HUES48 (cell line): Measurements from ENCODE around the gene DCUN1D2.

Experiments used
- H3K27ac ChIP-seq: one replicate; pipeline ENCODE4 v1.7.0; 2013; ENCODE audit warnings: low read depth, low read length, inconsistent platforms
- H3K27me3 ChIP-seq: 2 replicates; pipeline ENCODE4 v1.6.1; 2013; ENCODE audit warnings: mild to moderate bottlenecking, low read length; ENCODE audit not compliant: control insufficient read depth, insufficient read depth
- H3K36me3 ChIP-seq: 2 replicates; pipeline ENCODE4 v1.6.1; 2013; ENCODE audit warnings: low read length; ENCODE audit not compliant: control insufficient read depth, insufficient read depth
- H3K4me1 ChIP-seq: 2 replicates; pipeline ENCODE4 v1.6.1; 2013; ENCODE audit warnings: mild to moderate bottlenecking, low read length; ENCODE audit not compliant: control insufficient read depth, insufficient read depth
- H3K4me3 ChIP-seq: 2 replicates; pipeline ENCODE4 v1.5.1; 2013; ENCODE audit warnings: mild to moderate bottlenecking, low read depth, low read length
- H3K9ac ChIP-seq: 2 replicates; pipeline ENCODE4 v1.6.1; 2013; ENCODE audit warnings: mild to moderate bottlenecking, low read depth, low read length, moderate library complexity
- H3K9me3 ChIP-seq: 2 replicates; pipeline ENCODE4 v1.6.1; 2013; ENCODE audit warnings: low read length; ENCODE audit not compliant: control insufficient read depth, insufficient read depth

The DCUN1D2 gene

GRCh38 chr13:113514847-113515246 is 24.3 kb upstream of the DCUN1D2 start:
- Histone ChIP-seq H3K27ac (no peak overlapping the region), H3K36me3 (peaks cover 61% of the 10 kb centered on the region), H3K9ac (no peak overlapping the region), H3K9me3 (no peaks in the 10 kb centered on the region), H3K4me1 (no peaks in the 10 kb centered on the region), H3K4me3 (no peak overlapping the region), H3K27me3 (no peaks in the 10 kb centered on the region)

GRCh38 chr13:113513761-113514160 is 23.2 kb upstream of the DCUN1D2 start:
- no peaks in the 10 kb centered on the region for H3K9me3 ChIP-seq
- H3K4me3 ChIP-seq: no peak overlapping the region
- H3K27ac ChIP-seq: no peak overlapping the region
- no peaks in the 10 kb centered on the region for H3K4me1 ChIP-seq
- H3K9ac ChIP-seq: no peak overlapping the region
- H3K36me3 ChIP-seq: peaks cover 59% of the 10 kb centered on the region
- H3K27me3 ChIP-seq: no peaks in the 10 kb centered on the region

GRCh38 chr13:113511361-113511760 is 20.9 kb upstream of the DCUN1D2 start:
- Histone ChIP-seq H3K4me1 (no peaks in the 10 kb centered on the region), H3K36me3 (peaks cover 55% of the 10 kb centered on the region), H3K27me3 (no peaks in the 10 kb centered on the region), H3K27ac (no peak overlapping the region), H3K4me3 (no peak overlapping the region), H3K9me3 (no peaks in the 10 kb centered on the region), H3K9ac (no peak overlapping the region)

GRCh38 chr13:113510871-113511270 is 20.4 kb upstream of the DCUN1D2 start:
- Histone ChIP-seq H3K9me3 (no peaks in the 10 kb centered on the region), H3K36me3 (peaks cover 52% of the 10 kb centered on the region), H3K27ac (no peak overlapping the region), H3K4me3 (no peak overlapping the region), H3K4me1 (no peaks in the 10 kb centered on the region), H3K27me3 (no peaks in the 10 kb centered on the region), H3K9ac (no peak overlapping the region)

- Histone ChIP-seq H3K4me3 (no peak overlapping the region), H3K9me3 (no peaks in the 10 kb centered on the region), H3K4me1 (no peaks in the 10 kb centered on the region), H3K27ac (no peak overlapping the region), H3K27me3 (no peaks in the 10 kb centered on the region), H3K9ac (no peak overlapping the region), H3K36me3 (peaks cover 55% of the 10 kb centered on the region)
These were observed 19.5 kb upstream of the DCUN1D2 start for GRCh38 chr13:113509989-113510388.

- Histone ChIP-seq H3K4me3 (no peak overlapping the region), H3K27me3 (no peaks in the 10 kb centered on the region), H3K4me1 (no peaks in the 10 kb centered on the region), H3K9me3 (no peaks in the 10 kb centered on the region), H3K27ac (no peak overlapping the region), H3K9ac (no peak overlapping the region), H3K36me3 (peaks cover 64% of the 10 kb centered on the region)
These were observed 18.2 kb upstream of the DCUN1D2 start for GRCh38 chr13:113508521-113509254.

- Histone ChIP-seq H3K27ac (no peak overlapping the region), H3K9ac (no peak overlapping the region), H3K9me3 (no peaks in the 10 kb centered on the region), H3K4me1 (no peaks in the 10 kb centered on the region), H3K27me3 (no peaks in the 10 kb centered on the region), H3K4me3 (no peak overlapping the region), H3K36me3 (peaks cover 67% of the 10 kb centered on the region)
These were observed 17.2 kb upstream of the DCUN1D2 start for GRCh38 chr13:113507505-113508345.

- no peak overlapping the region for H3K27ac ChIP-seq
- H3K4me1 ChIP-seq: no peaks in the 10 kb centered on the region
- no peaks in the 10 kb centered on the region for H3K27me3 ChIP-seq
- H3K9ac ChIP-seq: no peak overlapping the region
- no peak overlapping the region for H3K4me3 ChIP-seq
- peaks cover 69% of the 10 kb centered on the region for H3K36me3 ChIP-seq
- H3K9me3 ChIP-seq: no peaks in the 10 kb centered on the region
These were observed 16.4 kb upstream of the DCUN1D2 start for GRCh38 chr13:113506871-113507388.

- no peak overlapping the region for H3K4me3 ChIP-seq
- no peaks in the 10 kb centered on the region for H3K4me1 ChIP-seq
- peaks cover 70% of the 10 kb centered on the region for H3K36me3 ChIP-seq
- H3K9me3 ChIP-seq: no peaks in the 10 kb centered on the region
- no peaks in the 10 kb centered on the region for H3K27me3 ChIP-seq
- no peak overlapping the region for H3K9ac ChIP-seq
- no peak overlapping the region for H3K27ac ChIP-seq
These were observed 15.6 kb upstream of the DCUN1D2 start for GRCh38 chr13:113506025-113506685.

- Histone ChIP-seq H3K4me3 (no peak overlapping the region), H3K9ac (no peak overlapping the region), H3K27me3 (no peaks in the 10 kb centered on the region), H3K9me3 (no peaks in the 10 kb centered on the region), H3K4me1 (no peaks in the 10 kb centered on the region), H3K27ac (no peak overlapping the region), H3K36me3 (peaks cover 80% of the 10 kb centered on the region)
These were observed 12.2 kb upstream of the DCUN1D2 start for GRCh38 chr13:113502686-113503085.
